DOHH2 (cell line): Measurements from ENCODE around the gene KIAA1958.

ENCODE experiments used
- H3F3A ChIP-seq: fragments of 200-600 bp; sonication (generic), shearing (Covaris generic); 2 replicates; pipeline ENCODE4 v1.6.0; 2016; ENCODE audit warnings: antibody characterized with exemption, mild to moderate bottlenecking; ENCODE audit not compliant: control insufficient read depth, insufficient read depth
- H3K27ac ChIP-seq: fragments of 200-600 bp; sonication (generic); 2 replicates; pipeline ENCODE4 v1.5.1; 2014; ENCODE audit warnings: low read depth, mild to moderate bottlenecking, low read length, moderate library complexity
- H3K27me3 ChIP-seq: fragments of 200-600 bp; sonication (generic); 2 replicates; pipeline ENCODE4 v1.6.1; 2014; ENCODE audit warnings: mild to moderate bottlenecking, low read length, mixed read lengths; ENCODE audit not compliant: control insufficient read depth
- H3K36me3 ChIP-seq: fragments of 200-600 bp; sonication (generic); 2 replicates; pipeline ENCODE4 v1.6.1; 2014; ENCODE audit warnings: mild to moderate bottlenecking, low read length, moderate library complexity, mixed read lengths; ENCODE audit not compliant: control insufficient read depth
- H3K4me1 ChIP-seq: fragments of 200-600 bp; sonication (generic); 2 replicates; pipeline ENCODE4 v1.6.1; 2014; ENCODE audit warnings: mild to moderate bottlenecking, low read length, mixed read lengths; ENCODE audit not compliant: control insufficient read depth
- H3K4me2 ChIP-seq: fragments of 200-600 bp; sonication (generic); 2 replicates; pipeline ENCODE4 v1.6.0; 2014; ENCODE audit warnings: mild to moderate bottlenecking, low read length, moderate library complexity
- H3K4me3 ChIP-seq: fragments of 200-600 bp; sonication (generic); 2 replicates; pipeline ENCODE4 v1.5.1; 2014; ENCODE audit warnings: mild to moderate bottlenecking, low read length, mixed read lengths
- H3K79me2 ChIP-seq: fragments of 200-600 bp; sonication (generic); 2 replicates; pipeline ENCODE4 v1.6.1; 2014; ENCODE audit warnings: mild to moderate bottlenecking, low read length, mixed read lengths; ENCODE audit not compliant: control insufficient read depth
- H3K9me2 ChIP-seq: fragments of 200-600 bp; sonication (generic); replicated peaks from 2 replicates; pipeline ENCODE4 v1.6.1; 2014; ENCODE audit warnings: mild to moderate bottlenecking, low read length, mixed read lengths; ENCODE audit not compliant: control insufficient read depth
- H3K9me3 ChIP-seq: fragments of 200-600 bp; sonication (generic); 2 replicates; pipeline ENCODE4 v1.6.1; 2014; ENCODE audit warnings: antibody characterized with exemption, low read length, mixed read lengths; ENCODE audit not compliant: control insufficient read depth, insufficient read depth
- H4K20me1 ChIP-seq: fragments of 200-600 bp; sonication (generic); 2 replicates; pipeline ENCODE4 v1.6.0; 2014; ENCODE audit warnings: low read depth, mild to moderate bottlenecking, antibody characterized with exemption, low read length, moderate library complexity; ENCODE audit not compliant: control insufficient read depth, insufficient read depth
- CTCF ChIP-seq: fragments of 200-600 bp; sonication (generic); IDR thresholded peaks from one replicate; pipeline ENCODE4 v1.5.1; 2014; ENCODE audit warnings: antibody characterized with exemption, mild to moderate bottlenecking, low read depth, low read length; ENCODE audit not compliant: poor library complexity, severe bottlenecking
- EZH2phosphoT487 ChIP-seq: fragments of 200-600 bp; sonication (generic); IDR thresholded peaks from 2 replicates; pipeline ENCODE4 v1.6.1; 2017; ENCODE audit warnings: borderline replicate concordance, mild to moderate bottlenecking, antibody characterized with exemption, low read length, moderate library complexity, mixed read lengths

Gene KIAA1958

GRCh38 chr9:112640311-112640710, 153.7 kb downstream of the KIAA1958 start:
- no peak for TF ChIP-seq EZH2phosphoT487
- TF ChIP-seq CTCF = no peak
- Histone ChIP-seq H3K4me1 (no peaks in the 10 kb centered on the region), H3K79me2 (no peaks in the 10 kb centered on the region), H4K20me1 (no peaks in the 10 kb centered on the region), H3K36me3 (no peaks in the 10 kb centered on the region), H3F3A (no peaks in the 10 kb centered on the region), H3K27me3 (no peaks in the 10 kb centered on the region), H3K9me3 (no peaks in the 10 kb centered on the region; the same call in 1 of the 2 replicates), H3K27ac (no peak overlapping the region), H3K9me2 (no peaks in the 10 kb centered on the region), H3K4me2 (no peak overlapping the region), H3K4me3 (no peak overlapping the region)

GRCh38 chr9:112642126-112642525, 155.5 kb downstream of the KIAA1958 start:
- TF ChIP-seq CTCF (no peak), EZH2phosphoT487 (no peak)
- Histone ChIP-seq H3F3A (no peaks in the 10 kb centered on the region), H3K27ac (no peak overlapping the region), H3K36me3 (no peaks in the 10 kb centered on the region), H3K9me2 (no peaks in the 10 kb centered on the region), H4K20me1 (no peaks in the 10 kb centered on the region), H3K4me2 (no peak overlapping the region), H3K4me3 (no peak overlapping the region), H3K27me3 (no peaks in the 10 kb centered on the region), H3K79me2 (no peaks in the 10 kb centered on the region), H3K9me3 (no peaks in the 10 kb centered on the region; the same call in 1 of the 2 replicates), H3K4me1 (no peaks in the 10 kb centered on the region)

- no peaks in the 10 kb centered on the region for H3K4me1 ChIP-seq
- no peak overlapping the region for H3K27ac ChIP-seq
- H3K9me3 ChIP-seq = no peaks in the 10 kb centered on the region; the same call in 1 of the 2 replicates
- no peak for TF ChIP-seq EZH2phosphoT487
- no peak for TF ChIP-seq CTCF
- H4K20me1 ChIP-seq = no peaks in the 10 kb centered on the region
- no peaks in the 10 kb centered on the region for H3K79me2 ChIP-seq
- H3K27me3 ChIP-seq = no peaks in the 10 kb centered on the region
- H3K36me3 ChIP-seq = 0 out of 2 replicates have a peak, but pooled peaks cover 6% of the 10 kb centered on the region
- H3K4me3 ChIP-seq = no peak overlapping the region
- H3K9me2 ChIP-seq = no peaks in the 10 kb centered on the region
- no peak overlapping the region for H3K4me2 ChIP-seq
- H3F3A ChIP-seq = no peaks in the 10 kb centered on the region
Measured at GRCh38 chr9:112647596-112647995, 161.0 kb downstream of the KIAA1958 start.
